Right cardiac atrium (tissue), 5 donors: ENCODE results near the gene GRID2. TPM values are rescaled to one million over a fixed set of nuclear protein-coding genes. Genes with fewer than 3 reads are reported as not detected.

Experiments
- ATAC-seq, 2 donors: fragments of 200-7000 bp; cut with Tn5 transposase; one replicate each; pipeline versions ENCODE4 v1.8.0 to v1.9.1; 2020; ENCODE audit warnings: moderate library complexity in 2 of 2, mild to moderate bottlenecking in 1 of 2
- DNase-seq, 3 donors: peaks; one replicate each; pipeline ENCODE4 v3.0.0-alpha.2; 2020
- H3K27ac ChIP-seq: one replicate; pipeline ENCODE4 v1.5.1; 2013; ENCODE audit warnings: mild to moderate bottlenecking, low read length, control low read depth, moderate library complexity
- H3K27me3 ChIP-seq: one replicate; pipeline ENCODE4 v1.6.1; 2013; ENCODE audit not compliant: control insufficient read depth, insufficient read depth
- H3K4me1 ChIP-seq: one replicate; pipeline ENCODE4 v1.6.1; 2013; ENCODE audit warnings: low read length; ENCODE audit not compliant: control insufficient read depth, insufficient read depth
- H3K4me3 ChIP-seq: one replicate; pipeline ENCODE4 v1.5.1; 2013; ENCODE audit warnings: low read length, control low read depth
- H3K9me3 ChIP-seq: one replicate; pipeline ENCODE4 v1.6.1; 2013; ENCODE audit warnings: low read length; ENCODE audit not compliant: control insufficient read depth
- WGBS: extraction: QIAGEN DNeasy Blood & Tissue Kit; methylation state at CpG from one replicate; pipeline ENCODE4 v1.1.7; 2013; 5-methylcytosine and 5-hydroxymethylcytosine counted together
- intact Hi-C, 4 donors: fragments of 100-400 bp; cut with DNase I; formaldehyde crosslinking; loops; one replicate each; pipeline versions ENCODE4 v1.11.0 to v1.14.0; 2022 to 2023
- polyA plus RNA-seq: library from polyadenylated mRNA; stranded (reverse); fragments of 200-250 nt; gene quantifications from one replicate; pipeline ENCODE4 v1.2.3, GENCODE V29; 2013
- total RNA-seq, 4 donors: library from RNA; stranded (reverse); fragmentation: NEBNext Ultra II Directional; extraction: Animal tissue kit (Norgen Biotek cat#: 25700); gene quantifications; one replicate each; pipeline ENCODE4 v1.2.1, GENCODE V29; 2021
- donor health status: healthy with polysubstance abuse.
- donor health status: DM: no; HTN: yes; CAD: no.
- donor health status: DM: no; HTN: no; CAD: no.
- donor health status: DM: no; HTN: yes; CAD: no; lungs with severe emphysema.
- donor health status: DM: yes; HTN: yes; CAD: no.

GRID2 gene
- total and polyA plus RNA-seq, 5 donors, result 0.09 to 1.0 (median 0.47) TPM

DNA sequence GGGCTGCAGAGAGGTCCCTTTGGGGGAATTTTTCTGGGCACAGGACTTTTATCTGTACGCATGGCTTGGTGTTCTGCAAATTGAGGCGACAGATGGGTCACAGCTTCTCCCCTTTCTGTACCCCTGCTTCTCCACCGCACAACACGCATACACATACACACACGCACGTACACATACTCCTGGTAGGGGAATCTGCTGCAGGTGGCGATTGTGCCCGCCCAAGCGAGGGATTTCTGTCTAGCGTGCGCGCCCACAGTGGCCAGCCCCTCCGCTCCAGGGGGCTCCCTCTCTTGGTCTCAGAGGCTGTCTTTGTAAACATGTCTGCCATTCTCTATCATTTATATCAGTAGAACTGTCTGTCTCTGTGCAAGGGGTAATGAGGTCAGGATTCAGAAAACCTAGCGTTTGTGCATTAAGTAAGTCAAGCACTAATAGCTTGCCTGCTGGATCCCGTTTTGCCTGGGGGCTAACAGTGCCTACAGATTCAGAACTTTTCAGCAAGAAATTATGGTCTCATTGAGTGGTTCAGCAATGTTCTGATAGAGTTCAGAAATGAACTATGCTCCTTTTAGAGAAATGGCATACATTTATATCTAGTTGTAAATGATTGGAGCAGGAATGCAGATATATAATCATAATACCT is 2.2 kb downstream of the GRID2 start:
- intact Hi-C loops, result no loop called here
- DNase-seq (peak in 2 of 3 donors; percentile 15 to 38), ATAC-seq (peak in 1 of 2 donors; percentile 49)
- WGBS, result 7% methylated on average over 15 of the region's 15 CpGs
- H3K27me3 ChIP-seq, result no peaks in the 10 kb centered on the region
- H3K9me3 ChIP-seq, result no peaks in the 10 kb centered on the region
- H3K4me1 ChIP-seq, result no peaks in the 10 kb centered on the region
- peak overlapping the region; percentile 55 for H3K4me3 ChIP-seq
- H3K27ac ChIP-seq, result no peak overlapping the region

DNA sequence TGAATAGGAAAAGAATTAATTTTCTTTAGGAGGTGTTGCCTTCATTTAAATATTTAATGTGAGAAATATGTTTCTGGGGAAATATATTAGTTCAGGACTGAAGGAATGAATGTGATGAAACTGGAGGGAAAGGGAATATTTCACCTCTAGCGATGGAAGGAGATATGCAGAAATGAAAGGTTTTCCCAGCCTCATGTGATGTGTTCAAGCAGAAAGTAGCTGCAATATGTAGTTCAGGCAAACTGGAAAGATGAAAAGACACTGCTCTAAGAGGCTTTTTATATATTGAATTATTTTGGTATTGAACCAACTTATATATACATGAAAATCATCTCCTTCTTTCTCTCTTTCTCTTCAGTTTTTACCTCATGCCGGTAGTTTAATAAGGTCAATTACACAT is 3.4 kb downstream of the GRID2 start:
- intact Hi-C loops, result no loop called here
- H3K27me3 ChIP-seq, result no peaks in the 10 kb centered on the region
- WGBS, result 93% methylated on average over 2 of the region's 2 CpGs
- DNase-seq (no peak), ATAC-seq (no peak)
- H3K4me3 ChIP-seq, result no peak overlapping the region
- no peaks in the 10 kb centered on the region for H3K9me3 ChIP-seq
- H3K4me1 ChIP-seq, result no peaks in the 10 kb centered on the region
- no peak overlapping the region for H3K27ac ChIP-seq

DNA sequence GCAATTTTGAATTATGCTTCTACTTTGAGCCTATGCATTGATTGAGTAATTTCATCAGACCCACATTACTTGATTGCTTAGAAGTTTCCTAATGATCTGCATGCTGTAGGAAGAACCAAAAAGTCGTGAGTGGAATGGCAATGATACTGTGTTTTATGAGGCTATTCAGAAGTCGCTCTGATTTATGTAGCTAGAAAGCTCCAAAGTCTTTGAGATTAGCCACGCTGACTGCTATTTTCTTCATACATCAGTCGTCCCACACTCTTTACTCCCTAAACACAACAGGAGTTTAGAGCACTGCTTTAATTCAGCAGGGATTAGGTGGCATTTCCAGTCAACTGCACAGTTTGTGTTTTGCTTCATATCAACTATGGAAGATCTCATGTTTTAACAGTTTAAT is 4.1 kb downstream of the GRID2 start:
- ATAC-seq, result no peak
- Histone ChIP-seq H3K27me3 (no peaks in the 10 kb centered on the region), H3K4me3 (no peak overlapping the region), H3K9me3 (no peaks in the 10 kb centered on the region), H3K4me1 (no peaks in the 10 kb centered on the region), H3K27ac (no peak overlapping the region)
- 71% methylated on average over 4 of the region's 4 CpGs for WGBS
- intact Hi-C loops, result no loop called here
- no peak for DNase-seq

DNA sequence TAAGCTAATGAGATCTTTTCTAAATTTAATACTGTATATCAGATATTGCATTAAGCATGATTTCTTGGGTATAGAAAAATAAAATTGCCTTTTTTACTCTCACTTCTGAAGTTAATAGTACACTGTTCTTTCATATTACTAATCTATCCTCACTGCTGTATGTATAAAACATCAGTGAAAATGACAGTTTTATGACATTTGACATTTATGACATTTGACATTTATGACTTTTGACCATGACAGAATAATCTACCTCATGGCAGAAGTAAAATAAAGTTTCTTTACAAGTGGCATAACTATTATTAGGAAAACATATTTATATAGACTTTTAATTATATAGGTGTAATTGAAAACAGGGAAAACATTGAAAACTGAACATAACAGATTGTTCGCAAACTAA is 13.3 kb downstream of the GRID2 start:
- intact Hi-C loops, result no loop called here
- no peak overlapping the region for H3K27ac ChIP-seq
- no peak overlapping the region for H3K4me3 ChIP-seq
- no peak for DNase-seq
- ATAC-seq, result no peak
- 99% methylated on average over 1 of the region's 1 CpG for WGBS
- no peaks in the 10 kb centered on the region for H3K4me1 ChIP-seq
- H3K9me3 ChIP-seq, result no peaks in the 10 kb centered on the region
- H3K27me3 ChIP-seq, result no peaks in the 10 kb centered on the region

DNA sequence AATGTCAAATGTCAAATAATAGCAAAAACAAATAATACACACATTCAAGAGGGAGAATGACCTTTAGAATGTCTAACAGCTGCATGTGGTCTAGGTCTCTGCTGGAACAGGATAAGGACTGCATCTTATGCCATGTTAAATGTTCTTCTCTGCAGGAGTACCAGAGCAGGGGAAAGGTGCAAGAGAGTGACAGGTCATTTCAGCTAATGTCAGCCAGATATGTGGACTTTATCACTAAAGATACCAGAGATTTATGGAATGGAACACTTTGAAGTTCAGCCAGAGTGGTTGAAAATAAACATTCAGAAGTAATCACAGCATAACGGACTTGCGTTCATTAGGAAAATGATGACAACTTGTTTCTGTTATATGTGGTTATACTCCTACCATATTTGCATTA is 24.3 kb downstream of the GRID2 start:
- Histone ChIP-seq H3K4me1 (no peaks in the 10 kb centered on the region), H3K27ac (no peak overlapping the region), H3K27me3 (no peaks in the 10 kb centered on the region), H3K9me3 (no peaks in the 10 kb centered on the region), H3K4me3 (no peak overlapping the region)
- ATAC-seq, result no peak
- 53% methylated on average over 2 of the region's 2 CpGs for WGBS
- DNase-seq, result no peak
- intact Hi-C loops, result no loop called here

DNA sequence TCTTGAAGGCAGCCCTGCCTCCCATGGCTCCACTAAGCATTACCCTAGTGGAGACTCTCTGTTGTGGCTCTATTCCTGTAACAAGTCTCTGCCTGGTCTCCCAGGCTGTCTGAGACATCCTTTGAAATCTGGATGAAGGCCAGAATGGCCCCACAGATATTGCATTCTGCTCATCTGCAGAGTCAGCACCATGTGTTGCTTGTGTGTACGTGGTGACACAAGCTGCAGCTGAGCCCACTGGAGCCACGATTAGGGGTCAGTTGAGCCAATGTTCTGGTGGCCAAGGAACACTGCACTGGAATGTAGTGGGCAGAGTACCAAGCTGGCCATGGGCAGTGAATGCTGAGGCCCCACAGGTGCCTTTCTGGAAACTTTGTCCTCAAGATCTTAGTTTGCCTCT is 29.2 kb downstream of the GRID2 start:
- Histone ChIP-seq H3K4me1 (peaks cover 1% of the 10 kb centered on the region), H3K9me3 (no peaks in the 10 kb centered on the region), H3K27me3 (no peaks in the 10 kb centered on the region), H3K27ac (no peak overlapping the region), H3K4me3 (no peak overlapping the region)
- DNase-seq, result peak in 2 of 3 donors; percentile 18 to 33
- ATAC-seq, result peak in 1 of 2 donors; percentile 18
- intact Hi-C loops, result no loop called here
- 20% methylated on average over 2 of the region's 2 CpGs for WGBS

DNA sequence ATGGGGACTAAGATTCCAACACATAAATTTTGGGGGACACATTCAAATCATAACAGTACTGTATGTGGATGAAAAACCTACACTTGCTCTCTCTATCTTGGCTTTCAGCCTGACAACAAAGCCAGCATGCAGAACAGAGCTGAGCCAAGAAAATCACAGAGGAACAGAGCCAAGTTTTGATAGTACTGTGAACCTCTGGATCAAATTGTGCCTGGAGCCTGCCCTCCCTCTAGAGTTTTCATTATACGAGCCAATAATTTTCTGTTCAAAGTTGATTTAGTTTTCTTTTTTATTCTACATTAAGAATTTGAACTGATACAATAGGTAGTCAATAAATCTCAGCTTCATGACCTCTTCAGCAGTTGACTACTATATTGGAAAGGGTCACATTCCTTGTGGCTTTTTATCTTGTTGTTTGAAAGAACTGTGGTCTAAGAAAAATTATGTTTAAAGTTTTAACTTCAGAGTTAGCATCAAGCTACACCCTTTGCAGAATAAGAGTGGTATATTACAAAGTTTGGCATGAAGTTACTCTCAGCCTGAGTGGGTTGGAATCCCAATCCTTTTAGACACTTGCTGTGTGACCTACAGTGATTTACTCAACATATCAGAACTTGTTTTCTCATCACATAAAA is 31.1 kb downstream of the GRID2 start:
- intact Hi-C loops, result no loop called here
- H3K27me3 ChIP-seq, result no peaks in the 10 kb centered on the region
- DNase-seq (peak in 2 of 3 donors; percentile 16 to 18), ATAC-seq (peak; percentile 83 to 94)
- H3K9me3 ChIP-seq, result no peaks in the 10 kb centered on the region
- no peak overlapping the region for H3K4me3 ChIP-seq
- H3K27ac ChIP-seq, result no peak overlapping the region
- 17% methylated on average over 1 of the region's 1 CpG for WGBS
- peaks cover 1% of the 10 kb centered on the region for H3K4me1 ChIP-seq

DNA sequence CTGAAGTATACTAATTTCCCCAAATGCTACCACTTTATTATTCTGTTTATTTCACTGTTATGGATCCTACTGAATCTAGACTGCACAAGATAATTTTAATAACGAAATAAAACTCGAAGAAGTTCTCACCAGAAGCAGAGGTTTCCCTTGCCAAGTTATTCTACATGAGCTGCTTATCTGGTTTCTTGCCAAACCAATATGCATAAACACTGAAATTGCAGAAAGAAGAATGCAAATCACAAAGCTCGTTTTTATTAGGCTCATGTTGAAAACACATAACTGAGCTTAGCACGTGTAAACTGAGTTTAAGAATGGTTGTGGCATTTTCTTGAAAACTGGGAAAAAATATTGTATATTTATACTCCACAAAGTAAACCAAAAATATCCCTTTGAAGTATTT is 35.9 kb downstream of the GRID2 start:
- H3K27ac ChIP-seq, result no peak overlapping the region
- no peak overlapping the region for H3K4me3 ChIP-seq
- WGBS, result 47% methylated on average over 4 of the region's 4 CpGs
- no peak for ATAC-seq
- no peaks in the 10 kb centered on the region for H3K9me3 ChIP-seq
- intact Hi-C loops, result no loop called here
- DNase-seq, result no peak
- no peaks in the 10 kb centered on the region for H3K27me3 ChIP-seq
- no peaks in the 10 kb centered on the region for H3K4me1 ChIP-seq

DNA sequence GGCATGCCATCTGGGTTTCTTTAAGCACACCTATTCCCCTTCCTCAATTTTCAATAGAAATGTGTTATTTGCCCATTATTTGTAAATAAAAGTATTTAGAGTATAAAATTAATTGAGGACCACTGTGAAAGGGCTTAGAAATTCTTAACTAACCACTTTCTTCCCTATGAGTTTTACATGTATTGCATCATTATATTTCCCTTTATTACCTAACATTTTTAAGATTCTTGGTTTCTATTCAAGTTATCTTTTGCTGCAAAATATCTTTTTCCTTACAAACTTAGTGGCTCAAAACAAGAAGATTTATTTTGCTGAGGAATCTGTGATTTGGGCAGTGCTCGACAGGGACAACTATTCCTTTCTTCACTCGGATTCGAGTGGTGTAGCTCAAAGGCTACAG is 40.5 kb downstream of the GRID2 start:
- no peak overlapping the region for H3K4me3 ChIP-seq
- DNase-seq (no peak), ATAC-seq (no peak)
- no peaks in the 10 kb centered on the region for H3K27me3 ChIP-seq
- H3K4me1 ChIP-seq, result no peaks in the 10 kb centered on the region
- WGBS, result 83% methylated on average over 3 of the region's 3 CpGs
- H3K27ac ChIP-seq, result no peak overlapping the region
- no peaks in the 10 kb centered on the region for H3K9me3 ChIP-seq
- intact Hi-C loops, result no loop called here

DNA sequence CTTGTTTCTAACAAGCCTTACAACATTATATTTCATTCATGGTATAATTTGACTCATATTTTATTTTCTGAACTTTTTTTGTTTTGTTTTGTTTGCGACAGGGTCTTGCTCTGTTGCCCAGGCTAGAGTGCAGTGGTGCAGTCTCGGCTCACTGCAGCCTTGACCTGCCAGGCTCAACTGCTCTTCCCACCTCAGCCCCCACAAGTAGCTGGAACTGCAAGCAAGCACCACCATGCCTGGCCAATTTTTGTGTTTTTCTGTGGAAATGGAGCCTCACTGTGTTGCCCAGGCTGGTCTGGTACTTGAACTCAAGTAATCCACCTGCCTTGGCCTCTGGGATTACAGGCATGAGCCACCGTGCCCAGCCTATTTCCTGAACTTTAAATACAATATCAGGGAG is 42.5 kb downstream of the GRID2 start:
- intact Hi-C loops, result no loop called here
- no peak overlapping the region for H3K27ac ChIP-seq
- no peaks in the 10 kb centered on the region for H3K9me3 ChIP-seq
- no peaks in the 10 kb centered on the region for H3K27me3 ChIP-seq
- H3K4me3 ChIP-seq, result no peak overlapping the region
- DNase-seq (no peak), ATAC-seq (no peak)
- 85% methylated on average over 3 of the region's 3 CpGs for WGBS
- no peaks in the 10 kb centered on the region for H3K4me1 ChIP-seq

DNA sequence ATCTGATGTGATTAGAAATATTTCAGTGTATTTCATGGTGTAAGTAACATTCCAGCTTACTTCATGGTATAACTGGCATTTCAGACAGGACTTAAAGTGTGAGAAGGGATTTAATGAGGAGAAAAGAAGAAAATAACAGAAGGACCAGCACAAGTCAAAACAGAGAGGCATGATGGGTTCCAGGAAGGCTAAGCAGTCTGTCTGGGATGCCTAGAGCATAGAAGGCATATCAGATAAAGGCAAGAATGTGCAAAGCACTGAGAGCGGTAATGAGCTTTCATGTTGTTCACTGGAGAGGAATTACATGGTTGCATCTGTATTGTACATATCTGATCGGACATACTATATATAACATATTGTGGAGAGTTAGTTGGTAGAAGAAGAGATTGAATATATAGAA is 54.2 kb downstream of the GRID2 start:
- no peak overlapping the region for H3K4me3 ChIP-seq
- DNase-seq, result no peak
- H3K9me3 ChIP-seq, result no peaks in the 10 kb centered on the region
- no peak for ATAC-seq
- no peaks in the 10 kb centered on the region for H3K27me3 ChIP-seq
- H3K27ac ChIP-seq, result no peak overlapping the region
- WGBS, result 85% methylated on average over 2 of the region's 2 CpGs
- no peaks in the 10 kb centered on the region for H3K4me1 ChIP-seq
- intact Hi-C loops, result no loop called here

DNA sequence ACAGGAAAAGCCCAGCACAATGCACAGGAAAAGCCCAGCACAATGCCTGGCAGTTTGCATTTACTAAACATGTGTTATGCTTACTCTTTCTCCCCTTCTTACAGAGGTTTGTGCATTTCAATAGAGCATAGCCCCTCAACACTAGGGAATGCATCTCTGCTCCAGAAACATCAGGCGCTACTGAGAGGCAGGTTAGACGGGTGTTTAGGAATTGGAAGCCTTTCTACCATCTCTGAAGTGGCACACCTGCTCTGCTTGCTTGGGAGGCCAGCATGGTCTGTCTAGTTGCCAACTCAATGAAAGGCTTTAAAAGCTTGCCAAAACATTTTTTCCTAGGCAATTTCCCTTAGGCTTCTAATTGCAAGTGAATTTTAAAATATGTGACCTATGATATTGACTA is 55.7 kb downstream of the GRID2 start:
- intact Hi-C loops, result no loop called here
- ATAC-seq, result no peak
- no peaks in the 10 kb centered on the region for H3K27me3 ChIP-seq
- no peak overlapping the region for H3K27ac ChIP-seq
- H3K4me1 ChIP-seq, result no peaks in the 10 kb centered on the region
- WGBS, result 66% methylated on average over 2 of the region's 2 CpGs
- H3K4me3 ChIP-seq, result no peak overlapping the region
- DNase-seq, result no peak
- no peaks in the 10 kb centered on the region for H3K9me3 ChIP-seq
